Coronary artery (tissue), 2 donors: ENCODE results near the gene ATXN1.

ENCODE experiments used
- DNase-seq: peaks from one replicate; pipeline ENCODE4 v3.0.0-alpha.2; 2017; ENCODE audit warnings: low spot score
- H3K27ac ChIP-seq, 2 donors: fragments of 200-600 bp; sonication (generic); one replicate each; pipeline ENCODE4 v1.5.1; 2016 to 2019
- H3K4me3 ChIP-seq: fragments of 200-600 bp; sonication (generic); 2 replicates; pipeline ENCODE4 v1.5.1; 2016; ENCODE audit warnings: mild to moderate bottlenecking, moderate library complexity
- CTCF ChIP-seq: fragments of 200-600 bp; sonication (generic); IDR thresholded peaks from one replicate; pipeline ENCODE4 v1.5.1; 2019; ENCODE audit warnings: antibody characterized with exemption

ATXN1 gene

GRCh38 chr6:16438718-16439591 lies 322.3 kb downstream of the ATXN1 start:
- no peak for DNase-seq
- no peak for TF ChIP-seq CTCF
- Histone ChIP-seq H3K27ac (peak overlapping the region; percentile 59 to 71), H3K4me3 (no peak overlapping the region)

- no peak for TF ChIP-seq CTCF
- Histone ChIP-seq H3K27ac (peak overlapping the region in 1 of 2 donors; percentile 45), H3K4me3 (no peak overlapping the region)
- no peak for DNase-seq
Observed at GRCh38 chr6:16437984-16438383, 323.3 kb downstream of the ATXN1 start.

GRCh38 chr6:16437095-16437494 lies 324.2 kb downstream of the ATXN1 start:
- no peak overlapping the region for H3K4me3 ChIP-seq

GRCh38 chr6:16436550-16436949 lies 324.7 kb downstream of the ATXN1 start:
- H3K4me3 ChIP-seq, result no peak overlapping the region
- DNase-seq, result no peak
- H3K27ac ChIP-seq, result no peak overlapping the region
- no peak for TF ChIP-seq CTCF

More at GRCh38 chr6:16437095-16437494, 324.2 kb downstream of the ATXN1 start:
- TF ChIP-seq CTCF, result no peak
- DNase-seq, result no peak
- H3K27ac ChIP-seq, result no peak overlapping the region

- DNase-seq, result no peak
- TF ChIP-seq CTCF, result no peak
- Histone ChIP-seq H3K4me3 (no peak overlapping the region), H3K27ac (peak overlapping the region in 1 of 2 donors; percentile 68)
Observed at GRCh38 chr6:16434885-16435284, 326.4 kb downstream of the ATXN1 start.

- H3K27ac ChIP-seq, result peak overlapping the region in 1 of 2 donors; percentile 68
- TF ChIP-seq CTCF, result no peak
- no peak overlapping the region for H3K4me3 ChIP-seq
- no peak for DNase-seq
Observed at GRCh38 chr6:16433338-16433890, 327.8 kb downstream of the ATXN1 start.
